ENCODE results near the gene MRPL49.

DNA sequence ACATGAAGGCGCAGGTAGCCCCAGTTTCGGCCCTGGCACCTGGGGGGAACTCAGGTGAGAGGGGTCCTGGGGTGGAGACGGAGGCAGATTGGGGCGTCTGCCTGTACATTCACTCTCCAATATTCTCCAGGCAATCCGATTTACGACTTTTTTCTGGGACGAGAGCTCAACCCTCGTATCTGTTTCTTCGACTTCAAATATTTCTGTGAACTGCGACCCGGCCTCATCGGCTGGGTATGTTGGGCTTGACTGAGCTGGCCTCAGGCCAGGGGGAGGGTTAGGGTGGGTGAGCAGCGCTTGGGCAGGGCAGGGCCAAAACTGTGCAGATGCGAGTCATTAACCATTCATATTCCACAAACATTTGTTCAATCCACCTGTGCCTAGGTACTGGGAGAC lies 8.8 kb upstream of the MRPL49 start:
- TF ChIP-seq CTCF (conservative IDR thresholded peaks at IDR 0.05), result no peak
- no peak for TF ChIP-seq ZFX (IDR thresholded peaks at IDR 0.05)
